ENCODE data around the gene PCBP1. TPM values are rescaled to one million over a fixed set of nuclear protein-coding genes. Genes with fewer than 3 reads are reported as not detected.

The PCBP1 gene
- total RNA-seq, 4 donors from 2014 or later: 189 to 236 (median 222) TPM

GRCh38 chr2:70080610-70081200 is 6.6 kb upstream of the PCBP1 start:
- no peak for DNase-seq (ENCODE audit: low spot score in 2 of 2)
- Histone ChIP-seq H3K4me1 (peaks cover 30% of the 10 kb centered on the region), H3K36me3 (peaks cover 78% of the 10 kb centered on the region), H3K9me3 (no peaks in the 10 kb centered on the region), H3K27ac (no peak overlapping the region), H3K4me3 (no peak overlapping the region), H3K27me3 (no peaks in the 10 kb centered on the region)
- no peak for TF ChIP-seq POLR2A (IDR thresholded peaks at IDR 0.05)
- TF ChIP-seq POLR2AphosphoS5 (IDR thresholded peaks at IDR 0.05): no peak
- TF ChIP-seq, protein P1, sequence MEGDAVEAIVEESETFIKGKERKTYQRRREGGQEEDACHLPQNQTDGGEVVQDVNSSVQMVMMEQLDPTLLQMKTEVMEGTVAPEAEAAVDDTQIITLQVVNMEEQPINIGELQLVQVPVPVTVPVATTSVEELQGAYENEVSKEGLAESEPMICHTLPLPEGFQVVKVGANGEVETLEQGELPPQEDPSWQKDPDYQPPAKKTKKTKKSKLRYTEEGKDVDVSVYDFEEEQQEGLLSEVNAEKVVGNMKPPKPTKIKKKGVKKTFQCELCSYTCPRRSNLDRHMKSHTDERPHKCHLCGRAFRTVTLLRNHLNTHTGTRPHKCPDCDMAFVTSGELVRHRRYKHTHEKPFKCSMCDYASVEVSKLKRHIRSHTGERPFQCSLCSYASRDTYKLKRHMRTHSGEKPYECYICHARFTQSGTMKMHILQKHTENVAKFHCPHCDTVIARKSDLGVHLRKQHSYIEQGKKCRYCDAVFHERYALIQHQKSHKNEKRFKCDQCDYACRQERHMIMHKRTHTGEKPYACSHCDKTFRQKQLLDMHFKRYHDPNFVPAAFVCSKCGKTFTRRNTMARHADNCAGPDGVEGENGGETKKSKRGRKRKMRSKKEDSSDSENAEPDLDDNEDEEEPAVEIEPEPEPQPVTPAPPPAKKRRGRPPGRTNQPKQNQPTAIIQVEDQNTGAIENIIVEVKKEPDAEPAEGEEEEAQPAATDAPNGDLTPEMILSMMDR (IDR thresholded peaks at IDR 0.05): no peak
- no peak for TF ChIP-seq EP300 (IDR thresholded peaks at IDR 0.05)
- WGBS: 63% methylated on average over 3 of the region's 3 CpGs

DNA sequence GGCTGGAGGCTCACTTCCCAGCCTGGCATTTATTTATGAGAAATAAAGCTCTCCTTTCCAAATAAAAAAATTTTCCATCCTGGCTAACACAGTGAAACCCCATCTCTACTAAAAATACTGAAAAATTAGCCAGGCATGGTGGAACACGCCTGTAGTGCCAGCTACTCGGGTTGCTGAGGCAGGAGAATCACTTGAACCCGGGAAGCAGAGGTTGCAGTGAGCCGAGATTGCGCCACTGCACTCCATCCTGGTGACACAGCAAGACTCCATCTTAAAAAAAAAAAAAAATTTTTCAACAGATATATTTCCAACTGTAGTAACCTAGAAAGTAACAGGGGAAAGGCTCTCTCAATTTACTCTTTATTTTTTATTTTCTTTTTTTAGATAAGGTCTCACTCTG is 6.1 kb upstream of the PCBP1 start:
- TF ChIP-seq EP300 (IDR thresholded peaks at IDR 0.05) (no peak), POLR2A (IDR thresholded peaks at IDR 0.05) (no peak), POLR2AphosphoS5 (IDR thresholded peaks at IDR 0.05) (no peak)
- TF ChIP-seq, protein P1 (IDR thresholded peaks at IDR 0.05): no peak
- DNase-seq (ENCODE audit: low spot score in 2 of 2): peak in 1 of 2 donors; percentile 8
- Histone ChIP-seq H3K4me1 (peaks cover 33% of the 10 kb centered on the region), H3K27me3 (no peaks in the 10 kb centered on the region), H3K36me3 (peaks cover 73% of the 10 kb centered on the region), H3K27ac (no peak overlapping the region), H3K4me3 (no peak overlapping the region), H3K9me3 (no peaks in the 10 kb centered on the region)
- 86% methylated on average over 5 of the region's 5 CpGs for WGBS

DNA sequence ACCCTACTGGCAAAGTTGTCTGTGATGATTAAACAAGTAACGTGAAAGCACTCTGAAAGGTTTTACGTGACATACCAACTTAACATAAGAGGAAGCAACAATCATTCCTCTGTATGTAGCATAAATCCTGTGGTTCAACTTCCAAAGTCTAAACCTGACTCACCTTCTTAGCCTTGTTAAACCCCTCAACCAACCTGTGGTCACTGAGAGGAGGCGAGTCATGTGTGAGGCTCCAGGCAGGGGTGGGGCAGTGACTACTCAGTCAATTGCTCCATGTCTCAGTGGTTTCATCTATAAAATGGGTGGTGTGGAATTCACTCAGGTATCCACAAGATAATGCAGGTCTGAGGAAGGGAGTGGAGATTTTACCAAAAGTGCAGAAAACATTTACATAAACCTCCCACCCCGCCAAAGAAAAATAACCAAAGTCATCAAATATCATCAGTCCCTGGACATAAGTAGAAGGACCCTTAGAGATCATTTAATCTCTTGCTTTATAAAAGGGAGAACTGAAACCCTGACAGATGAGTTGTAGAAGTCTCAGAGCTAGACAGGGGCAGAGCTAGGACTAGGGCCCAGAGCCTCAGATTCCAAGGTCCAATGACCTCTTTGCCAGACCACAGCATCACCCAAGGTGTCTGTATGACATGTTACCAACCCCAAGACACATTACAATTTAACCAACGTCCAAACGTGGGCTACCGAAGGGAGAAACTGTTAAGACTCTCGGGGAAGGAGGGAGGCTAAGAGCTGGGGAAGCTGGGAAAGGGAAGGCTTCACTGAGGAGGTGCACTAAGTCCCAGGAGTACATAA is 3.7 kb upstream of the PCBP1 start:
- Histone ChIP-seq H3K4me3 (no peak overlapping the region), H3K27ac (no peak overlapping the region), H3K36me3 (peaks cover 50% of the 10 kb centered on the region), H3K27me3 (no peaks in the 10 kb centered on the region), H3K4me1 (peaks cover 31% of the 10 kb centered on the region), H3K9me3 (no peaks in the 10 kb centered on the region)
- TF ChIP-seq POLR2AphosphoS5 (IDR thresholded peaks at IDR 0.05) (no peak), EP300 (IDR thresholded peaks at IDR 0.05) (no peak), POLR2A (IDR thresholded peaks at IDR 0.05) (no peak)
- TF ChIP-seq, protein P1 (IDR thresholded peaks at IDR 0.05): no peak
- peak in 1 of 2 donors; percentile 32 for DNase-seq (ENCODE audit: low spot score in 2 of 2)
- 74% methylated on average over 8 of the region's 8 CpGs for WGBS

GRCh38 chr2:70084973-70085710 is 2.1 kb upstream of the PCBP1 start:
- TF ChIP-seq, protein P1 (IDR thresholded peaks at IDR 0.05): no peak
- TF ChIP-seq POLR2A (IDR thresholded peaks at IDR 0.05) (no peak), POLR2AphosphoS5 (IDR thresholded peaks at IDR 0.05) (no peak), EP300 (IDR thresholded peaks at IDR 0.05) (no peak)
- 21% methylated on average over 10 of the region's 10 CpGs for WGBS
- peak overlapping the region; percentile 68 for H3K4me3 ChIP-seq
- peaks cover 36% of the 10 kb centered on the region for H3K36me3 ChIP-seq
- no peaks in the 10 kb centered on the region for H3K9me3 ChIP-seq
- H3K4me1 ChIP-seq: peaks cover 42% of the 10 kb centered on the region
- DNase-seq (ENCODE audit: low spot score in 2 of 2): peak in 1 of 2 donors; percentile 65
- no peaks in the 10 kb centered on the region for H3K27me3 ChIP-seq
- H3K27ac ChIP-seq: peak overlapping the region; percentile 99
